Loucy (cell line): ENCODE measurements around the gene TIGD4.

Experiments
- EZH2phosphoT487 ChIP-seq: fragments of 200-600 bp; IDR thresholded peaks from 2 replicates; pipeline ENCODE4 v1.6.1; 2018; ENCODE audit warnings: antibody characterized with exemption, mild to moderate bottlenecking, moderate library complexity, borderline replicate concordance
- TF ChIP-seq, protein P1 (sequence below): fragments of 200-600 bp; sonication (generic); conservative IDR thresholded peaks from 2 replicates; pipeline ENCODE4 v1.5.1; 2014; ENCODE audit warnings: mild to moderate bottlenecking, antibody characterized with exemption, low read length

- TF ChIP-seq, protein P1, sequence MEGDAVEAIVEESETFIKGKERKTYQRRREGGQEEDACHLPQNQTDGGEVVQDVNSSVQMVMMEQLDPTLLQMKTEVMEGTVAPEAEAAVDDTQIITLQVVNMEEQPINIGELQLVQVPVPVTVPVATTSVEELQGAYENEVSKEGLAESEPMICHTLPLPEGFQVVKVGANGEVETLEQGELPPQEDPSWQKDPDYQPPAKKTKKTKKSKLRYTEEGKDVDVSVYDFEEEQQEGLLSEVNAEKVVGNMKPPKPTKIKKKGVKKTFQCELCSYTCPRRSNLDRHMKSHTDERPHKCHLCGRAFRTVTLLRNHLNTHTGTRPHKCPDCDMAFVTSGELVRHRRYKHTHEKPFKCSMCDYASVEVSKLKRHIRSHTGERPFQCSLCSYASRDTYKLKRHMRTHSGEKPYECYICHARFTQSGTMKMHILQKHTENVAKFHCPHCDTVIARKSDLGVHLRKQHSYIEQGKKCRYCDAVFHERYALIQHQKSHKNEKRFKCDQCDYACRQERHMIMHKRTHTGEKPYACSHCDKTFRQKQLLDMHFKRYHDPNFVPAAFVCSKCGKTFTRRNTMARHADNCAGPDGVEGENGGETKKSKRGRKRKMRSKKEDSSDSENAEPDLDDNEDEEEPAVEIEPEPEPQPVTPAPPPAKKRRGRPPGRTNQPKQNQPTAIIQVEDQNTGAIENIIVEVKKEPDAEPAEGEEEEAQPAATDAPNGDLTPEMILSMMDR: no peak
- TF ChIP-seq EZH2phosphoT487: no peak
Measured at GRCh38 chr4:152805071-152805650, 25.6 kb upstream of the TIGD4 start.
